ENCODE measurements around the gene CYB561D1. TPM values are rescaled to one million over a fixed set of nuclear protein-coding genes. Genes with fewer than 3 reads are reported as not detected.

CYB561D1 gene
- total and polyA plus RNA-seq, 2 of the 8 experiments (the other 6 are each of a cell fraction or from before 2014, with no cell fraction given), result 3.6 to 3.8 TPM

DNA sequence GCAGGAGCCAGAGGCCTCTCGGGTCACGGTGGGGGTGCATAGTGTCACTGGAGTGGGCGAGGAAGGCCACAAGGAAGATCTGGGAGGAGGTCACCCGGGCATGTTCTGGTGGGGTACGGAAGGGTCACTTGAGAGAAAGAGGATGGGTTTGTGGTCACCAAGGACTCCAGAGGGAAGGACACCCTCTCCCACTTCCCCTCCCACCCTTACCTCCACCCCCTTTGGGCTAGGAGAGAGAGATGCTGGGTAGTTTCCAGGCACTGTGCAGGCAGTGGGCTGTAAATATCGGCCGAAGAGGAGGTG lies 14.9 kb downstream of the CYB561D1 start:
- Histone ChIP-seq H2BK120ac (replicated peaks; ENCODE audit: low read depth, low read length) (no peak overlapping the region), H4K91ac (replicated peaks; ENCODE audit: insufficient read length, low read length) (no peak overlapping the region), H3K79me1 (ENCODE audit: low read depth, low read length) (no peaks in the 10 kb centered on the region), H3K9ac (replicated peaks in 1 of 4; ENCODE audit: extremely low read depth in 1 of 4, low read depth in 3 of 4, low read length in 3 of 4) (peak overlapping the region in 1 of 4 experiments; percentile 34; a peak in 1 of 7 replicates), H2BK20ac (ENCODE audit: low read length) (no peak overlapping the region), H2AK5ac (ENCODE audit: low read depth, low read length) (no peak overlapping the region), H3K4ac (replicated peaks; ENCODE audit: insufficient read length, low read depth, low read length) (no peak overlapping the region), H3K23me2 (ENCODE audit: low read depth, low read length) (peaks cover 10% of the 10 kb centered on the region), H3K4me2 (ENCODE audit: insufficient read depth in 1 of 2, low read depth in 2 of 2, low read length in 2 of 2) (peak overlapping the region; percentile 90 to 97), H3K4me3 (ENCODE audit: extremely low read depth in 1 of 4, insufficient read depth in 2 of 4, low read depth in 3 of 4, low read length in 4 of 4) (peak overlapping the region; percentile 77 to 87 (median 81); a peak in 7 of 8 replicates), H3K18ac (ENCODE audit: extremely low read depth, low read length) (no peak overlapping the region), H2BK12ac (ENCODE audit: low read depth, low read length) (no peak overlapping the region), H3K56ac (replicated peaks; ENCODE audit: insufficient read length, low read depth, low read length) (no peak overlapping the region), H4K20me1 (replicated peaks in 1 of 2; ENCODE audit: control insufficient read depth in 1 of 2, insufficient read depth in 2 of 2, low read length in 2 of 2) (peaks cover 2 to 7% of the 10 kb centered on the region in 2 experiments), H3K23ac (ENCODE audit: insufficient read length) (no peak overlapping the region), H2AFZ (ENCODE audit: low read length) (peak overlapping the region; percentile 81; the same call in 1 of the 2 replicates), H3K79me2 (ENCODE audit: control insufficient read depth in 1 of 2, insufficient read depth in 2 of 2, low read length in 2 of 2) (no peaks in the 10 kb centered on the region), H3K36me3 (ENCODE audit: control insufficient read depth in 2 of 4, insufficient read depth in 4 of 4, low read length in 3 of 4) (no peaks in the 10 kb centered on the region), H4K8ac (ENCODE audit: extremely low read depth, insufficient read depth, low read length) (no peak overlapping the region), H2BK5ac (ENCODE audit: low read depth, low read length) (no peak overlapping the region), H3K27ac (ENCODE audit: low read depth, low read length) (no peak overlapping the region), H2BK15ac (ENCODE audit: low read length) (0 out of 2 replicates have a peak overlapping the region, but pooled peaks have one; percentile 16), H4K5ac (ENCODE audit: insufficient read length, low read depth, low read length) (no peak overlapping the region), H3K9me3 (ENCODE audit: insufficient read depth in 2 of 2, low read depth in 1 of 2, low read length in 1 of 2) (no peaks in the 10 kb centered on the region), H3K4me1 (replicated peaks in 1 of 4; ENCODE audit: control insufficient read depth in 3 of 4, insufficient read depth in 4 of 4, low read length in 3 of 4) (peaks cover 0 to 7% (median 3%) of the 10 kb centered on the region in 4 experiments; a peak in 1 of 7 replicates), H3K14ac (ENCODE audit: insufficient read length) (no peak overlapping the region), H3K27me3 (replicated peaks in 1 of 4; ENCODE audit: control insufficient read depth in 3 of 4, extremely low read depth in 1 of 4, insufficient read depth in 3 of 4, low read length in 3 of 4) (peaks cover 0 to 23% (median 15%) of the 10 kb centered on the region in 4 experiments; a peak in 6 of 7 replicates)
- no peak for DNase-seq (ENCODE audit: low read depth in 1 of 2, low spot score in 2 of 2)
- ChIA-PET CTCF (ENCODE audit: partially characterized antibody) (interaction anchor here (1.1 to 43.7 kb wide), 5 partner anchors 0 to 475 kb away, joined by 3 to 1755 read pairs (median 666); partner anchors contain the start of genes AHCYL1, AMIGO1, ATXN7L2 and CYB561D1), POLR2A (ENCODE audit: partially characterized antibody) (interaction anchor here (1.1 to 2.2 kb wide), 8 partner anchors 8 to 83 kb away, joined by 3 to 20 read pairs (median 7); partner anchors contain the start of genes ATXN7L2 and CYB561D1)
- no peak for FAIRE-seq
- 78% methylated on average over 7 of the region's 7 CpGs; no CpG with 5 or more reads in 1 of the 2 experiments for WGBS, 2 experiments (ENCODE audit: extremely low coverage in 1 of 2, insufficient coverage in 1 of 2, insufficient read length in 1 of 2, insufficient replicate concordance in 2 of 2, low coverage in 1 of 2, low lambda C conversion rate in 2 of 2, missing lambda C conversion rate in 1 of 2)
- TF ChIP-seq KDM4A (IDR thresholded peaks at IDR 0.05; ENCODE audit: low read depth, low read length, severe bottlenecking) (no peak), HDAC2 (IDR thresholded peaks at IDR 0.05; ENCODE audit: borderline replicate concordance in 1 of 2, low read depth in 2 of 2, low read length in 2 of 2) (no peak), CHD2 (IDR thresholded peaks at IDR 0.05; ENCODE audit: low read length) (no peak), PHF8 (conservative IDR thresholded peaks at IDR 0.05; ENCODE audit: low read depth, low read length) (no peak), EP300 (IDR thresholded peaks at IDR 0.05; ENCODE audit: borderline replicate concordance in 1 of 2, low read depth in 2 of 2, low read length in 2 of 2) (no peak), KDM1A (IDR thresholded peaks at IDR 0.05; ENCODE audit: borderline replicate concordance, low read length) (no peak), HDAC6 (IDR thresholded peaks at IDR 0.05; ENCODE audit: low read depth, low read length) (no peak)
- TF ChIP-seq, protein P1, sequence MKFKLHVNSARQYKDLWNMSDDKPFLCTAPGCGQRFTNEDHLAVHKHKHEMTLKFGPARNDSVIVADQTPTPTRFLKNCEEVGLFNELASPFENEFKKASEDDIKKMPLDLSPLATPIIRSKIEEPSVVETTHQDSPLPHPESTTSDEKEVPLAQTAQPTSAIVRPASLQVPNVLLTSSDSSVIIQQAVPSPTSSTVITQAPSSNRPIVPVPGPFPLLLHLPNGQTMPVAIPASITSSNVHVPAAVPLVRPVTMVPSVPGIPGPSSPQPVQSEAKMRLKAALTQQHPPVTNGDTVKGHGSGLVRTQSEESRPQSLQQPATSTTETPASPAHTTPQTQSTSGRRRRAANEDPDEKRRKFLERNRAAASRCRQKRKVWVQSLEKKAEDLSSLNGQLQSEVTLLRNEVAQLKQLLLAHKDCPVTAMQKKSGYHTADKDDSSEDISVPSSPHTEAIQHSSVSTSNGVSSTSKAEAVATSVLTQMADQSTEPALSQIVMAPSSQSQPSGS (IDR thresholded peaks at IDR 0.05; ENCODE audit: low read length), result no peak
- TF ChIP-seq, protein P2, sequence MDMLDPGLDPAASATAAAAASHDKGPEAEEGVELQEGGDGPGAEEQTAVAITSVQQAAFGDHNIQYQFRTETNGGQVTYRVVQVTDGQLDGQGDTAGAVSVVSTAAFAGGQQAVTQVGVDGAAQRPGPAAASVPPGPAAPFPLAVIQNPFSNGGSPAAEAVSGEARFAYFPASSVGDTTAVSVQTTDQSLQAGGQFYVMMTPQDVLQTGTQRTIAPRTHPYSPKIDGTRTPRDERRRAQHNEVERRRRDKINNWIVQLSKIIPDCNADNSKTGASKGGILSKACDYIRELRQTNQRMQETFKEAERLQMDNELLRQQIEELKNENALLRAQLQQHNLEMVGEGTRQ (IDR thresholded peaks at IDR 0.05; ENCODE audit: low read length), result no peak

Data from H1 (cell line).